NCI-H2107 treated with DMSO at 0.1 percent for 48 hours (cell line): ENCODE results near the gene FGB.

ENCODE experiments used
- DNase-seq: peaks from one replicate; lab custom pipeline; 2025; ENCODE audit not compliant: unreplicated experiment; lab: John Stamatoyannopoulos, UW

Gene FGB

GRCh38 chr4:154618708-154619315, 56.0 kb downstream of the FGB start:
- no peak for DNase-seq

- no peak for DNase-seq
Observed at GRCh38 chr4:154620111-154620510, 57.3 kb downstream of the FGB start.
